Renal pelvis (tissue), 4 donors: ENCODE measurements around the gene MAPK7. TPM values are rescaled to one million over a fixed set of nuclear protein-coding genes. Genes with fewer than 3 reads are reported as not detected.

Experiments
- DNase-seq: peaks from one replicate; pipeline ENCODE4 v3.0.0-alpha.2; 2013
- polyA plus RNA-seq, 3 donors: library from polyadenylated mRNA; unstranded; fragments of 120-200 nt; gene quantifications; one replicate each; pipeline ENCODE4 v1.2.1, GENCODE V29; 2013; ENCODE audit not compliant: insufficient read length in 3 of 3

Gene MAPK7
- polyA plus RNA-seq, 3 donors: 25.0 to 31.6 (median 29.3) TPM

- DNase-seq: no peak
Observed at GRCh38 chr17:19415311-19415710, 37.0 kb downstream of the MAPK7 start.

GRCh38 chr17:19415806-19416775 is 37.8 kb downstream of the MAPK7 start:
- DNase-seq: no peak

GRCh38 chr17:19417611-19418010 is 39.3 kb downstream of the MAPK7 start:
- no peak for DNase-seq

GRCh38 chr17:19418251-19418992 is 40.1 kb downstream of the MAPK7 start:
- DNase-seq: no peak

GRCh38 chr17:19421219-19421618 is 42.9 kb downstream of the MAPK7 start:
- DNase-seq: no peak

- no peak for DNase-seq
Observed at GRCh38 chr17:19421926-19422325, 43.6 kb downstream of the MAPK7 start.

- no peak for DNase-seq
Observed at GRCh38 chr17:19424934-19425868, 46.9 kb downstream of the MAPK7 start.

- no peak for DNase-seq
Observed at GRCh38 chr17:19426631-19427030, 48.3 kb downstream of the MAPK7 start.

GRCh38 chr17:19431691-19432090 is 53.4 kb downstream of the MAPK7 start:
- DNase-seq: no peak

Other genes with a start within 250 kb of the MAPK7 start
- 10 to 100 TPM; 44.2 to 50.9 (median 45.5) TPM for gene EPN2, start 141.1 kb upstream of the MAPK7 start, polyA plus RNA-seq
- gene B9D1, start 15.8 kb upstream of the MAPK7 start, polyA plus RNA-seq: 10 to 100 TPM; 39.6 to 55.2 (median 46.0) TPM
- gene MFAP4, start 8.7 kb downstream of the MAPK7 start, polyA plus RNA-seq: 100 to 1,000 TPM; 162 to 259 (median 181) TPM
- 1 to 10 TPM in 2 of 3 donors, under 1 TPM in 1; 0.96 to 1.3 (median 1.2) TPM for gene RNF112, start 32.7 kb downstream of the MAPK7 start, polyA plus RNA-seq
- gene SLC47A1, start 155.4 kb downstream of the MAPK7 start, polyA plus RNA-seq: 10 to 100 TPM; 18.3 to 28.0 (median 26.3) TPM